Measurements from ENCODE around the gene FGR. TPM values are rescaled to one million over a fixed set of nuclear protein-coding genes. Genes with fewer than 3 reads are reported as not detected.
A peak's percentile ranks its signal among the peaks of the same experiment; 100 is the strongest.

Gene FGR
- total RNA-seq, 2 donors from 2014 or later = 0.62 to 2.1 TPM

- ATAC-seq (replicated peaks in 1 of 2) = no peak
- H3K36me3 Mint-ChIP-seq (ENCODE audit: insufficient read depth in 2 of 2) = no peaks in the 10 kb centered on the region
- no peaks in the 10 kb centered on the region for H3K27me3 Mint-ChIP-seq (ENCODE audit: low read depth)
- no peak for DNase-seq
- H3K27ac Mint-ChIP-seq = no peak overlapping the region
- H3K4me1 Mint-ChIP-seq (ENCODE audit: low read depth) = peaks cover 26% of the 10 kb centered on the region
- H3K9me3 Mint-ChIP-seq = no peaks in the 10 kb centered on the region
- H3K4me3 Mint-ChIP-seq = no peak overlapping the region
These were observed 38.7 kb downstream of the FGR start for GRCh38 chr1:27596261-27596660.

- no peak for DNase-seq
- no peaks in the 10 kb centered on the region for H3K27me3 Mint-ChIP-seq (ENCODE audit: low read depth)
- H3K36me3 Mint-ChIP-seq (ENCODE audit: insufficient read depth in 2 of 2) = no peaks in the 10 kb centered on the region
- no peaks in the 10 kb centered on the region for H3K9me3 Mint-ChIP-seq
- no peak for ATAC-seq (replicated peaks in 1 of 2)
- H3K4me3 Mint-ChIP-seq = no peak overlapping the region
- H3K27ac Mint-ChIP-seq = no peak overlapping the region
- peaks cover 20% of the 10 kb centered on the region for H3K4me1 Mint-ChIP-seq (ENCODE audit: low read depth)
These were observed 39.4 kb downstream of the FGR start for GRCh38 chr1:27595597-27595996.

GRCh38 chr1:27594564-27595510, 40.1 kb downstream of the FGR start:
- H3K9me3 Mint-ChIP-seq = no peaks in the 10 kb centered on the region
- H3K4me3 Mint-ChIP-seq = no peak overlapping the region
- ATAC-seq (replicated peaks in 1 of 2) (peak; percentile 59 to 64), DNase-seq (no peak)
- H3K36me3 Mint-ChIP-seq (ENCODE audit: insufficient read depth in 2 of 2) = no peaks in the 10 kb centered on the region
- no peak overlapping the region for H3K27ac Mint-ChIP-seq
- no peaks in the 10 kb centered on the region for H3K27me3 Mint-ChIP-seq (ENCODE audit: low read depth)
- peaks cover 13% of the 10 kb centered on the region for H3K4me1 Mint-ChIP-seq (ENCODE audit: low read depth)

GRCh38 chr1:27593678-27594563, 41.1 kb downstream of the FGR start:
- H3K27me3 Mint-ChIP-seq (ENCODE audit: low read depth) = no peaks in the 10 kb centered on the region
- no peaks in the 10 kb centered on the region for H3K36me3 Mint-ChIP-seq (ENCODE audit: insufficient read depth in 2 of 2)
- H3K4me3 Mint-ChIP-seq = no peak overlapping the region
- no peak for ATAC-seq (replicated peaks in 1 of 2)
- DNase-seq = no peak
- H3K4me1 Mint-ChIP-seq (ENCODE audit: low read depth) = peaks cover 6% of the 10 kb centered on the region
- H3K27ac Mint-ChIP-seq = no peak overlapping the region
- no peaks in the 10 kb centered on the region for H3K9me3 Mint-ChIP-seq

- H3K4me3 Mint-ChIP-seq = no peak overlapping the region
- ATAC-seq (replicated peaks in 1 of 2) (no peak), DNase-seq (no peak)
- no peak overlapping the region for H3K27ac Mint-ChIP-seq
- no peaks in the 10 kb centered on the region for H3K36me3 Mint-ChIP-seq (ENCODE audit: insufficient read depth in 2 of 2)
- no peaks in the 10 kb centered on the region for H3K27me3 Mint-ChIP-seq (ENCODE audit: low read depth)
- H3K4me1 Mint-ChIP-seq (ENCODE audit: low read depth) = no peaks in the 10 kb centered on the region
- no peaks in the 10 kb centered on the region for H3K9me3 Mint-ChIP-seq
These were observed 41.9 kb downstream of the FGR start for GRCh38 chr1:27592931-27593677.

GRCh38 chr1:27592232-27592930, 42.6 kb downstream of the FGR start:
- Mint-ChIP-seq H3K27me3 (ENCODE audit: low read depth) (no peaks in the 10 kb centered on the region), H3K27ac (no peak overlapping the region), H3K4me3 (no peak overlapping the region)

GRCh38 chr1:27591622-27592021, 43.4 kb downstream of the FGR start:
- Mint-ChIP-seq H3K27me3 (ENCODE audit: low read depth) (no peaks in the 10 kb centered on the region), H3K36me3 (ENCODE audit: insufficient read depth in 2 of 2) (no peaks in the 10 kb centered on the region), H3K27ac (no peak overlapping the region), H3K9me3 (no peaks in the 10 kb centered on the region), H3K4me3 (no peak overlapping the region), H3K4me1 (ENCODE audit: low read depth) (no peaks in the 10 kb centered on the region)
- no peak for ATAC-seq (replicated peaks in 1 of 2)
- no peak for DNase-seq

More at GRCh38 chr1:27592232-27592930, 42.6 kb downstream of the FGR start:
- Mint-ChIP-seq H3K9me3 (no peaks in the 10 kb centered on the region), H3K4me1 (ENCODE audit: low read depth) (no peaks in the 10 kb centered on the region), H3K36me3 (ENCODE audit: insufficient read depth in 2 of 2) (no peaks in the 10 kb centered on the region)
- ATAC-seq (replicated peaks in 1 of 2) (no peak), DNase-seq (no peak)

GRCh38 chr1:27590917-27591508, 44.0 kb downstream of the FGR start:
- ATAC-seq (replicated peaks in 1 of 2) = no peak
- no peaks in the 10 kb centered on the region for H3K9me3 Mint-ChIP-seq
- H3K4me3 Mint-ChIP-seq = no peak overlapping the region
- H3K36me3 Mint-ChIP-seq (ENCODE audit: insufficient read depth in 2 of 2) = no peaks in the 10 kb centered on the region
- no peaks in the 10 kb centered on the region for H3K4me1 Mint-ChIP-seq (ENCODE audit: low read depth)
- no peaks in the 10 kb centered on the region for H3K27me3 Mint-ChIP-seq (ENCODE audit: low read depth)
- no peak overlapping the region for H3K27ac Mint-ChIP-seq
- DNase-seq = no peak

GRCh38 chr1:27589841-27590426, 45.1 kb downstream of the FGR start:
- no peaks in the 10 kb centered on the region for H3K4me1 Mint-ChIP-seq (ENCODE audit: low read depth)
- DNase-seq = no peak

GRCh38 chr1:27589441-27589840, 45.5 kb downstream of the FGR start:
- DNase-seq (no peak), ATAC-seq (replicated peaks in 1 of 2) (no peak)
- no peak overlapping the region for H3K27ac Mint-ChIP-seq
- H3K9me3 Mint-ChIP-seq = no peaks in the 10 kb centered on the region
- no peaks in the 10 kb centered on the region for H3K27me3 Mint-ChIP-seq (ENCODE audit: low read depth)
- H3K4me3 Mint-ChIP-seq = no peak overlapping the region
- no peaks in the 10 kb centered on the region for H3K4me1 Mint-ChIP-seq (ENCODE audit: low read depth)
- no peaks in the 10 kb centered on the region for H3K36me3 Mint-ChIP-seq (ENCODE audit: insufficient read depth in 2 of 2)

More at GRCh38 chr1:27589841-27590426, 45.1 kb downstream of the FGR start:
- Mint-ChIP-seq H3K27ac (no peak overlapping the region), H3K36me3 (ENCODE audit: insufficient read depth in 2 of 2) (no peaks in the 10 kb centered on the region), H3K9me3 (no peaks in the 10 kb centered on the region), H3K27me3 (ENCODE audit: low read depth) (no peaks in the 10 kb centered on the region), H3K4me3 (no peak overlapping the region)
- ATAC-seq (replicated peaks in 1 of 2) = no peak

GRCh38 chr1:27588256-27589232, 46.4 kb downstream of the FGR start:
- H3K4me3 Mint-ChIP-seq = no peak overlapping the region
- no peaks in the 10 kb centered on the region for H3K36me3 Mint-ChIP-seq (ENCODE audit: insufficient read depth in 2 of 2)
- no peak overlapping the region for H3K27ac Mint-ChIP-seq
- no peak for DNase-seq
- ATAC-seq (replicated peaks in 1 of 2) = no peak
- H3K9me3 Mint-ChIP-seq = no peaks in the 10 kb centered on the region
- H3K27me3 Mint-ChIP-seq (ENCODE audit: low read depth) = no peaks in the 10 kb centered on the region
- H3K4me1 Mint-ChIP-seq (ENCODE audit: low read depth) = no peaks in the 10 kb centered on the region
